Activated naive CD4-positive, alpha-beta T cell treated with anti-CD3 and anti-CD28 coated beads, Interleukin-2, amount 10 ng/mL, durations not matched to agents 7 days and 5 days (primary cell): ENCODE data around the gene ZNF512B.
"Not testable (repeated sequence)": the region's sequence is repeated elsewhere in the genome, so short reads cannot be mapped to it uniquely, and the experiment has no call there.

Source experiments
- CTCF ChIA-PET: fragments of 350-600 bp; sonication (Branson Sonifier 250); formaldehyde crosslinking; loops from one replicate; lab custom pipeline; 2021; ENCODE audit warnings: antibody characterized with exemption; lab: Charles Lee
- DNase-seq: peaks from one replicate; pipeline ENCODE4 v3.0.0-alpha.2; 2020
- H3K27ac Mint-ChIP-seq: one replicate; pipeline ENCODE4 v1.8.0; 2021; ENCODE audit warnings: mild to moderate bottlenecking, moderate library complexity, mixed read lengths
- H3K27me3 Mint-ChIP-seq: one replicate; pipeline ENCODE4 v1.8.0; 2021; ENCODE audit warnings: mild to moderate bottlenecking, mixed read lengths
- H3K36me3 Mint-ChIP-seq: one replicate; pipeline ENCODE4 v1.8.0; 2021; ENCODE audit warnings: mixed read lengths
- H3K4me1 Mint-ChIP-seq: one replicate; pipeline ENCODE4 v1.8.0; 2021; ENCODE audit warnings: mixed read lengths
- H3K4me3 Mint-ChIP-seq: one replicate; pipeline ENCODE4 v1.8.0; 2021; ENCODE audit warnings: mild to moderate bottlenecking, moderate library complexity, mixed read lengths
- H3K9me3 Mint-ChIP-seq: one replicate; pipeline ENCODE4 v1.8.0; 2021; ENCODE audit warnings: mixed read lengths

The ZNF512B gene

DNA sequence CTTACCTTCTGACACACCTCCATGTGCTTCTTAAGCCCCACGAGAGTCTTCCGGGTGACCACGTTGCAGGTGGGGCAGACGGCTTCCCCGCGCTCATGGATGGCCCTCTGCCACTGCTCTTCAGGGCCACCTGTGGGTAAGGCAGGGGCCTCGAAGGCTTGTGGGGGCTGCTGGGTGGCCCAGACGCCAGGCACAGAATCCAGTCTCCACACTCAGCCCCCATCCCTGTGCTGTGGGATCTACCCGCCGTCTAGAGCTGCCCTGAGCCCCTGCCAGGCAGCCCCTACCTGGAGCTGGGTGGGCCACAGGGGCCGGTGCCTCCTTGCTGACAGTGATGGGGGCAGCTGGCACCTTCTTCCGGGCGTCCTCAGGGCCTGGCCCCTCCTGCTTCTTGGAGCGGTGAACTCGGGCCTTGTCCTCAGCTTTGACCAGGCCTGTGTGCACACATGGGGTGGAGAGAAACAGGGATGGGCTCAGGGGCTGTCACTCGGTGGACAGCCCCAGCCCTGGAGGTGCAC lies 5.9 kb downstream of the ZNF512B start:
- H3K36me3 Mint-ChIP-seq: peaks cover 10% of the 10 kb centered on the region
- no peaks in the 10 kb centered on the region for H3K9me3 Mint-ChIP-seq
- peaks cover 4% of the 10 kb centered on the region for H3K27me3 Mint-ChIP-seq
- DNase-seq: peak; percentile 18
- H3K4me1 Mint-ChIP-seq: peaks cover 11% of the 10 kb centered on the region
- CTCF ChIA-PET: no interaction called here
- no peak overlapping the region for H3K27ac Mint-ChIP-seq
- H3K4me3 Mint-ChIP-seq: no peak overlapping the region

DNA sequence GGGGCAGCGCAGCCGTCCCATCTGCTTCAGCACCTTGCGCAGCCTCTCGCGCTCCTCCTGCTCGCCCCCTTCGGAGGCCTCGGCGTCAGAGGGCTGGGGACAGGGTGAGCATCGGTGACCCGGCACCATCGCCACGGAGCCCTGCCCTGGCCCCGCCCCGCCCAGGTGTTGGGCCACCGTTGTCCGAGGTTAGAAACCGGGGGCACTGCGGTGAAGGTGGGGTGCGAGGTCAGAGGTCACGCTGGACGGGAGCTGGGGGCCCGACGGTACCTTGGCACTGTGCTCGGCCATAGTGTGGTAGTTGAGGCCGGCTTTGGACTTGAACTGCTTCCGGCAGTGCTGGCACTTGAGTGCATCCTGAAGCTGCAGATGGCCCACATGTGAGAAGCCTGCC lies 6.4 kb downstream of the ZNF512B start:
- Mint-ChIP-seq H3K36me3 (peaks cover 10% of the 10 kb centered on the region), H3K9me3 (no peaks in the 10 kb centered on the region), H3K4me3 (no peak overlapping the region), H3K27me3 (no peaks in the 10 kb centered on the region), H3K4me1 (peaks cover 9% of the 10 kb centered on the region), H3K27ac (no peak overlapping the region)
- CTCF ChIA-PET: no interaction called here
- no peak for DNase-seq

DNA sequence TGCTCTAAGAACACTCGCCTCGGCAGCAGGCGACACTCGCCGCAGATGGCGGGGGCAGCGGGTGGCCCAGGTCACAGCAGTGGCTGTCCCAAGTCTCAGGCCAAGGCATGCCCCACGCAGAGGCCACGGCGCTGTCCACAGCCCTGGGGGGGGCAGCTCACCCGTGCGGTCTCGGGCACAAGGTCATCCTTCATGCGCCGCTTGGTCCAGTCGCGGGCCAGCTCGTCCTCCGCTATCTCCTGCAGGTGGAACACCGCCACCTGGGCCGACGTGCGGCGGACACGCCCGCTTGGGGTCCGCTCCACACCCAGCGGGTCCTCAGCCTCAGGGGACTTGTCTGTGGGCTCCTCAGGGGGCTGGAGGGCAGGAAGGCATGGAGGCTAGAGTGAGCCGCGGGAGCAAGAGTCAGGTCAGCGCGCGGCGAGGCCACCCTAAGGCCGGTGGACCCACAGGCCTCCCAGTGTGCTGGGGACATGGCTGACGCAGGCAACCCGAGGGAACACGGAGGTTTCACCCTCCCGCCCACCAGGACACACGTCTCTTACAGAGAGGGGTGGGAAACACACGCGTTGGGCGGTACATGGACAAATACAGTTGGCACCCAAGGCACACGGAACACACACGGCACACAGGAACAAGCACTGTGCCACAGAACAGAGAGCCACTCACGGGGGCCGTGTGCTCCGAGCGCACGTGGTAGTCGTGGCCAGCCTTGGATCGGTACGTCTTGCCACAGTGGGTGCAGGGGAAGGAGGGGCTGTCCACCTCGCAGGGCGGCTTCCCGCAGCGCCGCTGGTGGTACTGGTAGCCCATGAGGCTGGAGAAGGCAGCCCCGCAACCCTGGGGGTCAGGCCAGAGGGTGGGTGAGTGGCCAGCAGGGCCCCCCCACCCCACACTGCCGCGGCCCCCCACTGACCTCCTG lies 7.0 kb downstream of the ZNF512B start:
- CTCF ChIA-PET: interaction anchor here (0.8 kb wide), 1 partner anchor 11 kb away, joined by 3 read pairs; no protein-coding TSS in a partner anchor
- DNase-seq: no peak
- peaks cover 11% of the 10 kb centered on the region for H3K4me1 Mint-ChIP-seq

DNA sequence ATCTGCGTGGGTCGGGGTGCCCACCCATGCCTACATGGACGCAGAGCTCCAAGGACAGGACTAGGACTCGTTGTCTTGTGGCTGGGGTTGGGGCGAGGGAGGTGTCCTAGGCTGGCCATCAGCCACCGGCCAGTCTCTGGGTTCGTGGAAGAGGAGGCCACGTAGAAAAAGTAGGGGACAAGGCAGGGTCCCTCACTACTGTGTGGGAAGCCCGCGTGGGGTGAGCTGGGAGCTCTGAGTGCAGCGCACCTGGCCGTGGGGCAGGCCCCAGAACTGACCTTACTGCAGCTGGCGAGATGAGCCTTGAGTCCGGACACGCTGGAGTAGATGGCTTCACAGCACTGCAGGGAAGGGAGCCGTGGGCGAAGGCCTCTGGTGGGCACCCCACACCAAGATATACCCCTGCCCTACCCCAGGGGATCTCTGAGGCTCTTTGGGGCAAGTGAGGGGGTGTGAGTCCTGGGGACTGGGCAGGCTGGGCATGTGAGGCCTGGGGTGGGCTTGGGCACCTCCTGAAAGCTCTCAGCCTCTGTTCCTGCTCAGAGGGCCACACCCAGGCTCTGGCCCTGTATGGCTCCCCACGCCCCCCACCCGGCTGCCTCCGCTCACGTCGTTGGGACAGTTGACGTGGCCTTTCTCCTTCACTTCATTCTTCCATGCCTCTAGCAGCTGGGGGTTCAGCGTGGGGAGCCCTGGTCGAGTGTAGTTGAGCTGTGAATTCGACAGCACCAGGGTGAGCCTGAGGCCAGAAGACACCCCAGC lies 7.9 kb downstream of the ZNF512B start:
- H3K4me1 Mint-ChIP-seq: peaks cover 18% of the 10 kb centered on the region
- H3K4me3 Mint-ChIP-seq: no peak overlapping the region
- no peaks in the 10 kb centered on the region for H3K27me3 Mint-ChIP-seq
- peaks cover 10% of the 10 kb centered on the region for H3K36me3 Mint-ChIP-seq
- no peaks in the 10 kb centered on the region for H3K9me3 Mint-ChIP-seq
- CTCF ChIA-PET: interaction anchor here (0.8 kb wide), 1 partner anchor 12 kb away, joined by 3 read pairs; no protein-coding TSS in a partner anchor
- no peak for DNase-seq
- H3K27ac Mint-ChIP-seq: no peak overlapping the region

More for the DNA sequence above, 7.0 kb downstream of the ZNF512B start:
- Mint-ChIP-seq H3K27ac (no peak overlapping the region), H3K36me3 (peaks cover 10% of the 10 kb centered on the region), H3K4me3 (no peak overlapping the region), H3K27me3 (no peaks in the 10 kb centered on the region), H3K9me3 (no peaks in the 10 kb centered on the region)

DNA sequence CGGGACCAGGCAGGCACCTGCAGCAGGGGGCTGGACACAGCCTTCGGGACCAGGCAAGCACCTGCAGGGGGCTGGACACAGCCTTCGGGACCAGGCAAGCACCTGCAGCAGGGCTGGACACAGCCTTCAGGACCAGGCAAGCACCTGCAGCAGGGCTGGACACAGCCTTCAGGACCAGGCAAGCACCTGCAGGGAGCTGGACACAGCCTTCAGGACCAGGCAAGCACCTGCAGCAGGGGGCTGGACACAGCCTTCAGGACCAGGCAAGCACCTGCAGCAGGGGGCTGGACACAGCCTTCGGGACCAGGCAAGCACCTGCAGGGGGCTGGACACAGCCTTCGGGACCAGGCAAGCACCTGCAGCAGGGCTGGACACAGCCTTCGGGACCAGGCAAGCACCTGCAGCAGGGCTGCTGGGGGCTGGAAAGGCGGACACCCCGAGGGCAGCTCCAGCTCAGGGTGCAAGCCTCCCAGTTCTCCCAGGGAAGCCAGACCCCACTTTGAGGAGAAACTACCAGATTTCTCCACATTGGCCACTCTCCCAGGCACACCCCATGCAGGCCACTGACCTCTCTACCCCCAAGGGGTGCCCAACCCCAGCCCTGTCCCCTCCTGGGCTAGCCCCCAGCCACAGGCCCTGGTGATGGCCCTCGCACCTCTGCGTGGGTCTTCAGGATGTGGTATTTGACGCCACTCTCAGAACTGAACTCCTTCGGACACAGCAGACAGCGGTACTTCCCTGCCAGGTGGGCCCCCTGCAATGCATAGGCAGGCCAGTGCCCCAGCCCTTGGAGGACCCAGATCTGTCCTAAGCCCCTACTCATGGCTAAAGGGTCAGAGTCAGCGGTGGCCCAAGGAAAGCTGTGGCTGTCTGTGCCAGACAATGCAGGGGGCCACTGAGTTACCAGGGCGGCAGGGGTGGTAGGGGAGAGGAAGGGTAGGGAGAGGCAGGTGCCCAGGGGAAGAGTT lies 8.8 kb downstream of the ZNF512B start:
- DNase-seq, H3K27ac Mint-ChIP-seq, H3K4me3 Mint-ChIP-seq, H3K36me3 Mint-ChIP-seq, H3K9me3 Mint-ChIP-seq, H3K27me3 Mint-ChIP-seq, CTCF ChIA-PET: not testable (repeated sequence)
- peaks cover 23% of the 10 kb centered on the region for H3K4me1 Mint-ChIP-seq

DNA sequence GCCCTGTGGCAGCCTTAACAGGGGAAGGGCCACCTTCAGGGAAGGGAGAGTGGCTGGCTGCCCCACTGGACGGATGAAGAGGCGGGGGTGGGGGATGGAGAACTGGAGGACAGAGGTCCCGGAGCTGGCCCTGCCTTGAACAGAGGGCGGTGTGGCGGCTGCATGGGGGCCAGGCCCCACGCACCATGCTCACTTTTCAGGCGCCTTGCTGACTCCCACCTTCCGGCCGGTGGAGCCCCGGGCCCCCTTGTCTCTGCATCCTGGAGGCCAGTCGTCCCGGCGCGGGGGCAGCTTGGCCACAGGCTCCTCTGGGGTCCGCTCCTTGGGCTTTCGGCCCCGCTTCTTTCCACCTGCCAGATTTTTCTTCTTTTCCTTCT lies 10.0 kb downstream of the ZNF512B start:
- Mint-ChIP-seq H3K27ac (no peak overlapping the region), H3K9me3 (no peaks in the 10 kb centered on the region), H3K4me3 (no peak overlapping the region), H3K27me3 (no peaks in the 10 kb centered on the region), H3K36me3 (peaks cover 9% of the 10 kb centered on the region), H3K4me1 (peaks cover 28% of the 10 kb centered on the region)
- no peak for DNase-seq
- CTCF ChIA-PET: no interaction called here

DNA sequence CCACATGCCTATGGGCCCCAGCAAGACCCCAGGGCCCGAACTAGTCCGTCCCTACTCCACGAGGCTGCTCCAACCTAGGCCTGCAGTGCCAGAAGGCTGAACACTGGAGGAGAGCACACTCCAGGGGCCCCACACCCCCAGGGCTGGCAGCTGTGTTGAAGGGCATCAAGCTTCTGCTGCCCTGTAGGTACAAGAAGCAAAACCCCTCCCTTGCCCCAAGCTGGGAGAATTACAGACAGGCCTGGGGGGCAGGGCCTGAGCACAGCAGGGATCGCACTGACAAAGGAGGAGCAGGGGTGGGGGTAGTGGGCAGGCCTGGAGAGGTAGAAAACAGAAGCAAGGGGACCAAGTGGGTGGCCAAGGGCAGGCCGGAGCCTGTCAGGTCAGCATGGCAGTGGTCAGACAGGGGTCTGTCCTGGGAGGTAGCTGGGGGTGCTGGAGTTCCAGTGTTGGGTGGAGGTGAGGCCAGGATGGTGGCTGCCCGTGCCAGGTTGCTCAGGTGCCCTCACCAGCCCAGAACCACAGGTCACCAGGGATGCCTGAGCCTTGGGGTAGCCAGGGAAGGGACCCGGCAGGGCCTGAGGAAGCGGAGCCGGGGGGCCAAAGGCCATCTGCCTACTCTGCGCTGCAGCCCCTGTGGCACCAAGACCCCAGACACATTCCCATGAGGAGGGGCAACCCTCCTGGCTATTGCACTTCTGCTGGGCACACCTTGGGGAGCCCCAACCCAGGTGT lies 10.6 kb downstream of the ZNF512B start:
- no peak overlapping the region for H3K4me3 Mint-ChIP-seq
- CTCF ChIA-PET: interaction anchor here (0.9 to 1.0 kb wide), 2 partner anchors 14 to 80 kb away, joined by 3 read pairs; no protein-coding TSS in a partner anchor

DNA sequence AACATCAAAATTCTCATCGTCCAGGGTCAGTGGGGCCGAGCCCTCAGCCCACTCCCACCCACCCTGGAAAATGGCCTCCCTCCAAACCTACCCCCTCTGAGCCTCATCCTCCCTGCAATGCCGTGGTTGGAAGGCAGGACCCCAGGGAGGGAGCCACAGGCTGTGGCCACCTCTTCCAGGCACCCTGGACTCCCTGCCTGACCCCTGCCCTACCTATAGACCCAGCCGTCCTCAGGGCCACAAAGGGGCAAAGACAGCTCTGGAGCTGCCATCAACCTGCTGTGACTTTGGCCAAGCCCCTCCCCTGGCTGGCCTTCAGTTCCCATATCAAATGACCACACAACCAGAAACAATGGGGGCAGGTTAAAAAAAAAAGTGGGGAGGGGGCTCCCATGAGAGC lies 11.3 kb downstream of the ZNF512B start:
- peaks cover 40% of the 10 kb centered on the region for H3K4me1 Mint-ChIP-seq
- H3K27me3 Mint-ChIP-seq: no peaks in the 10 kb centered on the region
- CTCF ChIA-PET: interaction anchor here (0.9 to 1.0 kb wide), 2 partner anchors 15 to 81 kb away, joined by 3 read pairs; no protein-coding TSS in a partner anchor
- DNase-seq: no peak
- no peaks in the 10 kb centered on the region for H3K9me3 Mint-ChIP-seq
- no peak overlapping the region for H3K27ac Mint-ChIP-seq
- H3K36me3 Mint-ChIP-seq: peaks cover 12% of the 10 kb centered on the region
- no peak overlapping the region for H3K4me3 Mint-ChIP-seq

More for the DNA sequence above, 10.6 kb downstream of the ZNF512B start:
- Mint-ChIP-seq H3K27me3 (no peaks in the 10 kb centered on the region), H3K27ac (no peak overlapping the region), H3K36me3 (peaks cover 12% of the 10 kb centered on the region), H3K4me1 (peaks cover 34% of the 10 kb centered on the region), H3K9me3 (no peaks in the 10 kb centered on the region)
- no peak for DNase-seq

DNA sequence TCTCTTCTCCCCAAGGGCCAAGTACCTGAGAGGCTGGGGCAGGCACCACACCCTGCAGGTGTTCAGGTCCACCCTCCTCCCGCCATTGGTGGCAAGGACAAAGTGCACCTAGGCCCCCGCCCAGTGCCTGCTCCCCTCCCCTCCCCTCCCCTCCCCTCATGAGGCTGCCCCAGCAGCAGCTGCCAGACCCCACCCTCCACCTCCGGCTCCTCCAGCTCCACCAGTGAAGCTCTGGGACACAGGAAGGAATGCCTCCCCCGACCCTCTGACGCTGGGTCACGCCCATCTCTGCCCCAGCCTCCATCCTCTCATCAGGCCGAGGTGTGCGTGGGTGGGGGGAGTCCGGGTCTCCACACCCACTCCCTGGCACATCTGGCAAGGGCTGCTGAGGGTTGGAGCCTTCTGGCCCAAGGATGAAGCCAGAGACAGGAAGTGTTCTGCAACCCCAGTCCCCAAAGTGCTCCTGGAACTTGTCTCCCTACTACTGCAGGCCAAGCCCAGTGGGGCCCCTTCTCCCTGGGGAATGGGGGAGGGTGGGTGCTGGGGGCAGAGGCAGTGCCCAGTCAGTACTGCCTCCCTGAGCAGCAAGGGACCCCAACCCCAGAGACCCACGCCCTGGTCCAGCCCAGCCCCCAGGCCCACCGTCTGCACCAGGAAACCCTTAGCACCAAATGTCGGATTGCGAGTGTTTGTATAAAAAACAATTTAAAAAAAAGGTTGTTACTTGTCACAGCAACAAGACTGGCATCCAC lies 11.9 kb downstream of the ZNF512B start:
- Mint-ChIP-seq H3K4me3 (peak overlapping the region; percentile 15), H3K27me3 (no peaks in the 10 kb centered on the region), H3K4me1 (peaks cover 41% of the 10 kb centered on the region), H3K9me3 (no peaks in the 10 kb centered on the region), H3K27ac (peak overlapping the region; percentile 77), H3K36me3 (peaks cover 10% of the 10 kb centered on the region)
- peak; percentile 43 for DNase-seq
- CTCF ChIA-PET: interaction anchor here (1.0 kb wide), 1 partner anchor 15 kb away, joined by 3 read pairs; no protein-coding TSS in a partner anchor

DNA sequence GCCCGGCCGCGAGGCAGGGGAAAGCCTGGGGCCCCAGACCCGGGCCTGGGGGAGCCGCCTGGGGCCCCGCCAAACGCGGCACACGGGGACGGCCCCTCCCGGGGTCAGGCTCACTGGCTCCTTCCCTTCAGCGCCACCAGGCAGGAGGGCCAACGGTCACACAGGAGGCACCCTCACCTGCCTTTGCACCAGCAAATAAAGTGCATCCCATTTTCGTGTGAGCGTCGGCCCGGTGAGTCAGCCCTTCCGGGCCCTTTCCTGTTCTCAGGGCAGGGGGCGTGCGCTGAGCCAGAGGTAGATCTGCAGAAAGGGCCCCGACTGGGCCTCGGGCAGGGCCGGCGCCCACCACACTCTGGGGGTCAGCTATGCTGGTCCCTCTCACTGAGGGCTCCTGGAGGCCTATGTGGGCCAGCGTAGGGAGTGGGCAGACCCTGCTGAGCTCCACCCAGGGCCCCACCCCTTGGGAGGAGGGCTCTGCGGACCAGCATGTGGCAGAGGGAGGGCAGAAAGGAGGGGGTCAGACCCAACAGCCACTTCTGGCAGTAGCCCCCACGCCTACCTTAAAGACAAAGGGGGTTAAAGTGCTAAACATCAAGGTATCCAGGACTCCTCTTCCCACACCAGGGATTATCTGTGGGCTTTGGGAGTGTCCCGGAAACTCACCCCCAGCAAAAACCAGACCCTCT lies 12.6 kb downstream of the ZNF512B start:
- H3K36me3 Mint-ChIP-seq: peaks cover 7% of the 10 kb centered on the region
- peak overlapping the region; percentile 89 for H3K27ac Mint-ChIP-seq
- H3K4me1 Mint-ChIP-seq: peaks cover 46% of the 10 kb centered on the region
- no peaks in the 10 kb centered on the region for H3K27me3 Mint-ChIP-seq
- H3K9me3 Mint-ChIP-seq: no peaks in the 10 kb centered on the region
- peak overlapping the region; percentile 68 for H3K4me3 Mint-ChIP-seq
- DNase-seq: peak; percentile 81
- CTCF ChIA-PET: interaction anchor here (0.9 kb wide), 1 partner anchor 171 kb away, joined by 4 read pairs; no protein-coding TSS in a partner anchor

DNA sequence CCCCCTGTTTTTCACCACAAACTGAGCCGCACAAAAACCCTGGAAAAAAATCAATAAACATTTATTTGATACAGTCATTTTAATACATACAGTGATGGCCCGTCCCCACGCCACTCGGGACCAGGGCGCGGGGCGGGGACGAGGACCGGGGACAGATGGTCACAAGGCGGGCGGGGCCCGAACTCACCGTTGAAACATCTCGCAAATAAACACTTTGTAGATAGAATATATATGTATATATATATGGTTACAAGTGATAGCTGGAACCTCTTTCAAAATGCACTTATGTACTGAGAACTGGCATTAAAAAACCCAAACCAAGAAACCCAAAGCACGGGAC lies 13.1 kb downstream of the ZNF512B start:
- Mint-ChIP-seq H3K4me3 (peak overlapping the region; percentile 74), H3K27ac (peak overlapping the region; percentile 89), H3K36me3 (peaks cover 6% of the 10 kb centered on the region), H3K9me3 (no peaks in the 10 kb centered on the region), H3K4me1 (peaks cover 48% of the 10 kb centered on the region), H3K27me3 (no peaks in the 10 kb centered on the region)
- CTCF ChIA-PET: interaction anchor here (0.9 kb wide), 1 partner anchor 170 kb away, joined by 4 read pairs; no protein-coding TSS in a partner anchor
- DNase-seq: no peak
